Upper lobe of left lung (tissue), 6 donors: ENCODE measurements around the gene ITGBL1. TPM values are rescaled to one million over a fixed set of nuclear protein-coding genes. Genes with fewer than 3 reads are reported as not detected.

Experiments used
- ATAC-seq, 2 donors: fragments of 200-7000 bp; cut with Tn5 transposase; one replicate each; pipeline ENCODE4 v1.9.1; 2022; ENCODE audit warnings: mild to moderate bottlenecking in 2 of 2, moderate library complexity in 2 of 2; ENCODE audit not compliant: low FRiP score in 2 of 2
- DNase-seq, 2 donors: peaks; one replicate each; pipeline ENCODE4 v3.0.0-alpha.2; 2019 to 2020
- H3K27ac ChIP-seq, 4 donors: fragments of 200-600 bp; sonication (generic); one replicate each; pipeline ENCODE4 v1.5.1; 2016 to 2019
- H3K27me3 ChIP-seq, 4 donors: fragments of 200-600 bp; sonication (generic); one replicate each; pipeline ENCODE4 v1.5.1; 2017 to 2019
- H3K36me3 ChIP-seq, 4 donors: fragments of 200-600 bp; sonication (generic); one replicate each; pipeline ENCODE4 v1.5.1; 2016 to 2019
- H3K4me1 ChIP-seq, 4 donors: fragments of 200-600 bp; sonication (generic); one replicate each; pipeline ENCODE4 v1.5.1; 2018 to 2019
- H3K4me3 ChIP-seq, 4 donors: fragments of 200-600 bp; sonication (generic); one replicate each; pipeline ENCODE4 v1.5.1; 2017 to 2019; ENCODE audit warnings: mild to moderate bottlenecking in 2 of 4, moderate library complexity in 1 of 4
- H3K9me3 ChIP-seq, 4 donors: fragments of 200-600 bp; sonication (generic); one replicate each; pipeline ENCODE4 v1.5.1; 2018 to 2019
- CTCF ChIP-seq, 6 experiments: fragments of 450-650 bp in 4 of 6; fragments of 200-600 bp in 2 of 6; sonication (generic) in 2 of 6; IDR thresholded peaks; one replicate each; pipeline ENCODE4 v1.5.1; 2016 to 2019; ENCODE audit warnings: antibody characterized with exemption in 6 of 6
- EP300 ChIP-seq, 4 donors: sonication (generic); formaldehyde crosslinking; IDR thresholded peaks; one replicate each; pipeline ENCODE4 v1.5.1; 2017; ENCODE audit warnings: antibody characterized with exemption in 4 of 4, control low read depth in 2 of 4
- POLR2A ChIP-seq, 4 donors: fragments of 450-650 bp; IDR thresholded peaks; one replicate each; pipeline ENCODE4 v1.5.1; 2016 to 2017; ENCODE audit warnings: antibody characterized with exemption in 4 of 4, mild to moderate bottlenecking in 2 of 4
- POLR2AphosphoS5 ChIP-seq, 2 donors: sonication (generic); formaldehyde crosslinking; IDR thresholded peaks; one replicate each; pipeline ENCODE4 v1.5.1; 2017; ENCODE audit warnings: antibody characterized with exemption in 2 of 2
- WGBS, 2 donors: methylation state at CpG; one replicate each; pipeline ENCODE4 v1.1.5; 2017 to 2018; 5-methylcytosine and 5-hydroxymethylcytosine counted together
- total RNA-seq, 6 donors: library from RNA; depleted of rRNA in 4 of 6; stranded (reverse); fragments of >200 nt in 4 of 6; gene quantifications; one replicate each; pipeline versions ENCODE4 v1.1.0 to v1.2.1, GENCODE V29; 2016 to 2021
- donor health status: DM: no; HTN: no; CAD: no; lungs with moderate emphysema.
- donor health status: DM: no; HTN: yes; CAD: no; lungs with severe emphysema.

Gene ITGBL1
- total RNA-seq, 6 donors from 2014 or later: 5.2 to 51.9 (median 21.9) TPM

GRCh38 chr13:101450749-101451130 lies 1.7 kb upstream of the ITGBL1 start:
- WGBS, 2 donors: 65 to 83% methylated on average over 2 of the region's 2 CpGs
- Histone ChIP-seq H3K9me3 (no peaks in the 10 kb centered on the region), H3K4me1 (peaks cover 0 to 9% (median 0%) of the 10 kb centered on the region in 4 donors), H3K4me3 (no peak overlapping the region), H3K27ac (no peak overlapping the region), H3K36me3 (no peaks in the 10 kb centered on the region), H3K27me3 (peaks cover 0 to 3% (median 0%) of the 10 kb centered on the region in 4 donors)
- DNase-seq (no peak), ATAC-seq (no peak)
- TF ChIP-seq CTCF (IDR thresholded peaks at IDR 0.05): no peak
- TF ChIP-seq EP300 (IDR thresholded peaks at IDR 0.05): no peak
- TF ChIP-seq POLR2AphosphoS5 (IDR thresholded peaks at IDR 0.05): no peak
- TF ChIP-seq POLR2A (IDR thresholded peaks at IDR 0.05): no peak

- no peaks in the 10 kb centered on the region for H3K9me3 ChIP-seq
- peaks cover 0 to 3% (median 0%) of the 10 kb centered on the region in 4 donors for H3K27me3 ChIP-seq
- H3K27ac ChIP-seq: no peak overlapping the region
- no peak overlapping the region for H3K4me3 ChIP-seq
- ATAC-seq (no peak), DNase-seq (no peak)
- no peaks in the 10 kb centered on the region for H3K36me3 ChIP-seq
- H3K4me1 ChIP-seq: peaks cover 0 to 9% (median 2%) of the 10 kb centered on the region in 4 donors
- TF ChIP-seq POLR2A (IDR thresholded peaks at IDR 0.05) (no peak), EP300 (IDR thresholded peaks at IDR 0.05) (no peak), CTCF (IDR thresholded peaks at IDR 0.05) (no peak), POLR2AphosphoS5 (IDR thresholded peaks at IDR 0.05) (no peak)
Observed at GRCh38 chr13:101451641-101452040, 834 bp upstream of the ITGBL1 start.

- peak; percentile 28 to 86 for DNase-seq
- WGBS, 2 donors: 18 to 26% methylated on average over 7 to 16 of the region's 41 CpGs
- H3K27ac ChIP-seq: peak overlapping the region in 1 of 4 donors; percentile 56
- peak in 1 of 2 donors; percentile 49 for ATAC-seq
- peak overlapping the region in 3 of 4 donors; percentile 34 to 52 (median 49) for H3K4me3 ChIP-seq
- H3K27me3 ChIP-seq: peaks cover 0 to 3% (median 0%) of the 10 kb centered on the region in 4 donors
- H3K4me1 ChIP-seq: peaks cover 0 to 9% (median 2%) of the 10 kb centered on the region in 4 donors
- no peaks in the 10 kb centered on the region for H3K36me3 ChIP-seq
- TF ChIP-seq CTCF (IDR thresholded peaks at IDR 0.05) (peak in 4 of 6 experiments; percentile 7 to 34 (median 18)), POLR2A (IDR thresholded peaks at IDR 0.05) (no peak)
- H3K9me3 ChIP-seq: no peaks in the 10 kb centered on the region
Observed at GRCh38 chr13:101453784-101454201, 1.3 kb downstream of the ITGBL1 start.

- 55 to 57% methylated on average over 2 of the region's 2 CpGs for WGBS, 2 donors
- ATAC-seq (no peak), DNase-seq (no peak)
- Histone ChIP-seq H3K4me1 (peaks cover 0 to 9% (median 2%) of the 10 kb centered on the region in 4 donors), H3K9me3 (no peaks in the 10 kb centered on the region), H3K27me3 (peaks cover 0 to 3% (median 0%) of the 10 kb centered on the region in 4 donors), H3K36me3 (no peaks in the 10 kb centered on the region), H3K4me3 (no peak overlapping the region), H3K27ac (no peak overlapping the region)
- TF ChIP-seq POLR2A (IDR thresholded peaks at IDR 0.05) (no peak), CTCF (IDR thresholded peaks at IDR 0.05) (no peak), EP300 (IDR thresholded peaks at IDR 0.05) (no peak), POLR2AphosphoS5 (IDR thresholded peaks at IDR 0.05) (no peak)
Observed at GRCh38 chr13:101454767-101455166, 2.3 kb downstream of the ITGBL1 start.

- no peaks in the 10 kb centered on the region for H3K9me3 ChIP-seq
- H3K27ac ChIP-seq: no peak overlapping the region
- WGBS, 2 donors: 28 to 48% methylated on average over 3 of the region's 3 CpGs
- H3K4me1 ChIP-seq: peaks cover 0 to 9% (median 2%) of the 10 kb centered on the region in 4 donors
- H3K27me3 ChIP-seq: peaks cover 0 to 3% (median 0%) of the 10 kb centered on the region in 4 donors
- TF ChIP-seq EP300 (IDR thresholded peaks at IDR 0.05) (no peak), CTCF (IDR thresholded peaks at IDR 0.05) (no peak), POLR2A (IDR thresholded peaks at IDR 0.05) (no peak), POLR2AphosphoS5 (IDR thresholded peaks at IDR 0.05) (no peak)
- ATAC-seq (peak; percentile 50 to 65), DNase-seq (no peak)
- no peaks in the 10 kb centered on the region for H3K36me3 ChIP-seq
- no peak overlapping the region for H3K4me3 ChIP-seq
Observed at GRCh38 chr13:101455863-101456262, 3.4 kb downstream of the ITGBL1 start.
